ENCODE results near the gene RUNX3. TPM values are rescaled to one million over a fixed set of nuclear protein-coding genes. Genes with fewer than 3 reads are reported as not detected.
A peak's percentile ranks its signal among the peaks of the same experiment; 100 is the strongest.

The RUNX3 gene
- total RNA-seq, 2 experiments from 2014 or later: 12.2 to 39.5 TPM

- H3K4me1 ChIP-seq (ENCODE audit: insufficient read depth, low read length, poor library complexity, severe bottlenecking): no peaks in the 10 kb centered on the region
- no peak overlapping the region for H2AFZ ChIP-seq (ENCODE audit: low read length)
- CTCF ChIA-PET (ENCODE audit: unreplicated experiment): no interaction called here
- H3K9me3 ChIP-seq (ENCODE audit: low read length): no peaks in the 10 kb centered on the region
- TF ChIP-seq EZH2phosphoT487 (IDR thresholded peaks at IDR 0.05; ENCODE audit: borderline replicate concordance, low read depth, low read length): no peak
- 0 out of 2 replicates have a peak, but pooled peaks have one; percentile 24 for TF ChIP-seq CTCF (conservative IDR thresholded peaks at IDR 0.05; ENCODE audit: low read length)
- no peaks in the 10 kb centered on the region for H3K79me2 ChIP-seq (ENCODE audit: insufficient read depth, low read depth, low read length)
- no peaks in the 10 kb centered on the region for H3K9me2 ChIP-seq (ENCODE audit: insufficient read depth, low read length)
- no peaks in the 10 kb centered on the region for H3K36me3 ChIP-seq (ENCODE audit: insufficient read depth, low read length)
- POLR2A ChIA-PET: no interaction called here
- H4K20me1 ChIP-seq (ENCODE audit: insufficient read depth, low read length): no peaks in the 10 kb centered on the region
- no TSS peak for BruUV-seq (replicated peaks)
- no peak overlapping the region; the same call in 1 of the 2 replicates for H3K4me2 ChIP-seq (ENCODE audit: low read length)
- intact Hi-C loops (cut with micrococcal nuclease; ENCODE audit: unreplicated experiment): no loop called here
- no peak overlapping the region for H3K4me3 ChIP-seq (ENCODE audit: low read depth, low read length, poor library complexity, severe bottlenecking)
- no peak overlapping the region for H3K27ac ChIP-seq (ENCODE audit: low read depth, low read length, poor library complexity, severe bottlenecking)
- DNase-seq (ENCODE audit: low spot score): no peak
Measured at GRCh38 chr1:24866211-24867083, 63.6 kb downstream of the RUNX3 start.

- ChIA-PET POLR2A (no interaction called here), CTCF (ENCODE audit: unreplicated experiment) (no interaction called here)
- Histone ChIP-seq H3K79me2 (ENCODE audit: insufficient read depth, low read depth, low read length) (no peaks in the 10 kb centered on the region), H3K9me2 (ENCODE audit: insufficient read depth, low read length) (no peaks in the 10 kb centered on the region), H3K36me3 (ENCODE audit: insufficient read depth, low read length) (no peaks in the 10 kb centered on the region), H3K4me1 (ENCODE audit: insufficient read depth, low read length, poor library complexity, severe bottlenecking) (no peaks in the 10 kb centered on the region), H2AFZ (ENCODE audit: low read length) (no peak overlapping the region), H3K27ac (ENCODE audit: low read depth, low read length, poor library complexity, severe bottlenecking) (no peak overlapping the region), H4K20me1 (ENCODE audit: insufficient read depth, low read length) (no peaks in the 10 kb centered on the region), H3K4me2 (ENCODE audit: low read length) (no peak overlapping the region), H3K9me3 (ENCODE audit: low read length) (no peaks in the 10 kb centered on the region), H3K4me3 (ENCODE audit: low read depth, low read length, poor library complexity, severe bottlenecking) (no peak overlapping the region)
- no TSS peak for BruUV-seq (replicated peaks)
- intact Hi-C loops (cut with micrococcal nuclease; ENCODE audit: unreplicated experiment): no loop called here
- TF ChIP-seq CTCF (conservative IDR thresholded peaks at IDR 0.05; ENCODE audit: low read length) (no peak), EZH2phosphoT487 (IDR thresholded peaks at IDR 0.05; ENCODE audit: borderline replicate concordance, low read depth, low read length) (no peak)
- no peak for DNase-seq (ENCODE audit: low spot score)
Measured at GRCh38 chr1:24865587-24865986, 64.5 kb downstream of the RUNX3 start.

- H3K4me3 ChIP-seq (ENCODE audit: low read depth, low read length, poor library complexity, severe bottlenecking): no peak overlapping the region
- CTCF ChIA-PET (ENCODE audit: unreplicated experiment): no interaction called here
- H3K27ac ChIP-seq (ENCODE audit: low read depth, low read length, poor library complexity, severe bottlenecking): no peak overlapping the region
- no TSS peak for BruUV-seq (replicated peaks)
- no peak for TF ChIP-seq EZH2phosphoT487 (IDR thresholded peaks at IDR 0.05; ENCODE audit: borderline replicate concordance, low read depth, low read length)
- no peak for TF ChIP-seq CTCF (conservative IDR thresholded peaks at IDR 0.05; ENCODE audit: low read length)
- no peaks in the 10 kb centered on the region for H4K20me1 ChIP-seq (ENCODE audit: insufficient read depth, low read length)
- no peak overlapping the region for H3K4me2 ChIP-seq (ENCODE audit: low read length)
- no peak for DNase-seq (ENCODE audit: low spot score)
- POLR2A ChIA-PET: interaction anchor here (1.0 kb wide), 1 partner anchor 199 kb away, joined by 3 read pairs; no protein-coding TSS in a partner anchor
- H3K9me2 ChIP-seq (ENCODE audit: insufficient read depth, low read length): no peaks in the 10 kb centered on the region
- no peaks in the 10 kb centered on the region for H3K4me1 ChIP-seq (ENCODE audit: insufficient read depth, low read length, poor library complexity, severe bottlenecking)
- no peak overlapping the region for H2AFZ ChIP-seq (ENCODE audit: low read length)
- H3K79me2 ChIP-seq (ENCODE audit: insufficient read depth, low read depth, low read length): no peaks in the 10 kb centered on the region
- H3K9me3 ChIP-seq (ENCODE audit: low read length): no peaks in the 10 kb centered on the region
- intact Hi-C loops (cut with micrococcal nuclease; ENCODE audit: unreplicated experiment): no loop called here
- H3K36me3 ChIP-seq (ENCODE audit: insufficient read depth, low read length): no peaks in the 10 kb centered on the region
Measured at GRCh38 chr1:24865168-24865567, 64.9 kb downstream of the RUNX3 start.
